HL-60 (cell line): ENCODE results near the gene BCL3.

Source experiments
- DNase-seq, 2 experiments: peaks; one replicate each; pipeline ENCODE4 v3.0.0-alpha.2; 2010 to 2020; ENCODE audit warnings: low read depth in 1 of 2, low spot score in 1 of 2
- H3K27ac ChIP-seq: fragments of 250-450 bp; sonication (Bioruptor Pico); replicated peaks from 2 replicates; pipeline ENCODE4 v1.5.1; 2020; ENCODE audit warnings: mild to moderate bottlenecking, moderate library complexity
- H3K27me3 ChIP-seq: fragments of 250-450 bp; sonication (Bioruptor Pico); 2 replicates; pipeline ENCODE4 v1.5.1; 2021; ENCODE audit warnings: mild to moderate bottlenecking, moderate library complexity; ENCODE audit not compliant: insufficient read depth, poor library complexity, severe bottlenecking
- H3K4me3 ChIP-seq: replicated peaks from 2 replicates; pipeline ENCODE4 v1.5.1; 2011; ENCODE audit warnings: mild to moderate bottlenecking, control low read depth, low read length; ENCODE audit not compliant: insufficient read depth
- CTCF ChIP-seq: IDR thresholded peaks from one replicate; pipeline ENCODE4 v1.5.1; 2011; ENCODE audit warnings: low read length, control low read depth, inconsistent platforms; ENCODE audit not compliant: insufficient read depth
- GABPA ChIP-seq: IDR thresholded peaks from 2 replicates; pipeline ENCODE4 v1.6.1; 2012; ENCODE audit warnings: low read depth
- POLR2AphosphoS5 ChIP-seq: IDR thresholded peaks from 2 replicates; pipeline ENCODE4 v1.6.1; 2012; ENCODE audit warnings: low read depth
- SPI1 ChIP-seq: IDR thresholded peaks from 2 replicates; pipeline ENCODE4 v1.6.1; 2012; ENCODE audit warnings: low read depth, mild to moderate bottlenecking, borderline replicate concordance
- TF ChIP-seq, protein P1 (sequence below): IDR thresholded peaks from 2 replicates; pipeline ENCODE4 v1.6.1; 2012; ENCODE audit warnings: low read depth; ENCODE audit not compliant: insufficient replicate concordance

Gene BCL3

DNA sequence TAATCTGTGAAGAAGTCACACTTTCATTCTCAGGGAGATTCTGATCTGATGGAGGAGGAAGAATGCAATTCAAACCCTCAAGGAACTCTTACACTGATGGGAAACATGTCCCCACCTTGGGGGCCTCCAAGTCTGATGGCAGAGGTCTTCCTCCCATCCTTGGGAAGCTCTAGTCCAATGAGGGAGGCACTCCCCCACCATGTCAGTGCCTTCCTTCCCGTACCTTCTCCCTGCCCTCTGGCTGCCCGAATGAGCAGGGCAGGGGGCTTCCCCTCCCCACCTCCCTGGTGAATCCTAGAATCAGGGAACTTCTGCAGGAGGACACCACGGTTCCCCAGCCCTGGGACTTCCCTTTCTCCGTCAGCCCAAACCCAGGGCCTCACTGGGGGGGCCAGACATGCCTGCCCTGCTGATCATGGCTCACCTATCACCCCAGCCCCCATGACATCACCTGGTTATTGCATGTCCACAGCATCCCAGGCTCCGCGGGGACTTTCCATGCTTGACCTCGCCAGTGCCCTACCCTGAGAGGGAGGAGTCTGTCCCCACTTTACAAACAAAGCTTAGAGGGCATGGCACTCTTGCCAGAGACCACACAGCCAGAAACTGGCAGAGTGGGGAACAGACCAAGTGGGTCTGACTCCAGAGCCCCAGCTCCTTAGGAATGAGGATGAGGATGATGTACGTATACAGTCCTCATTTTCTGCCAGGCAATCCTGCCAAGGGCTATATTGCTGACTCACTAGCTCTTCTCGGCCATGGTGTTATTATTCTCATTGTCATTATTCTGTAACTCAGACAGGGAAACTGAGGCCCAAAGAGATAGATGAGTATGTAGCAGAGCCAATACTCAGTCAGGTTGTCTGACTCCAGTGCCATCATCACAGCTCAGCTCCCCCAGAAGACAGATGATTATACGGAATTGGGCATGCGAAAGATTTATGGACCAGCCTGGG, 9.6 kb upstream of the BCL3 start:
- peak; percentile 68 for TF ChIP-seq SPI1
- no peak for TF ChIP-seq GABPA
- no peak overlapping the region for H3K4me3 ChIP-seq
- DNase-seq = peak; percentile 61 to 65
- H3K27ac ChIP-seq = no peak overlapping the region
- H3K27me3 ChIP-seq = no peaks in the 10 kb centered on the region

- H3K4me3 ChIP-seq = no peak overlapping the region
- H3K27me3 ChIP-seq = no peaks in the 10 kb centered on the region
- H3K27ac ChIP-seq = peak overlapping the region; percentile 81
- no peak for DNase-seq
- TF ChIP-seq POLR2AphosphoS5 = no peak
- TF ChIP-seq, protein P1, sequence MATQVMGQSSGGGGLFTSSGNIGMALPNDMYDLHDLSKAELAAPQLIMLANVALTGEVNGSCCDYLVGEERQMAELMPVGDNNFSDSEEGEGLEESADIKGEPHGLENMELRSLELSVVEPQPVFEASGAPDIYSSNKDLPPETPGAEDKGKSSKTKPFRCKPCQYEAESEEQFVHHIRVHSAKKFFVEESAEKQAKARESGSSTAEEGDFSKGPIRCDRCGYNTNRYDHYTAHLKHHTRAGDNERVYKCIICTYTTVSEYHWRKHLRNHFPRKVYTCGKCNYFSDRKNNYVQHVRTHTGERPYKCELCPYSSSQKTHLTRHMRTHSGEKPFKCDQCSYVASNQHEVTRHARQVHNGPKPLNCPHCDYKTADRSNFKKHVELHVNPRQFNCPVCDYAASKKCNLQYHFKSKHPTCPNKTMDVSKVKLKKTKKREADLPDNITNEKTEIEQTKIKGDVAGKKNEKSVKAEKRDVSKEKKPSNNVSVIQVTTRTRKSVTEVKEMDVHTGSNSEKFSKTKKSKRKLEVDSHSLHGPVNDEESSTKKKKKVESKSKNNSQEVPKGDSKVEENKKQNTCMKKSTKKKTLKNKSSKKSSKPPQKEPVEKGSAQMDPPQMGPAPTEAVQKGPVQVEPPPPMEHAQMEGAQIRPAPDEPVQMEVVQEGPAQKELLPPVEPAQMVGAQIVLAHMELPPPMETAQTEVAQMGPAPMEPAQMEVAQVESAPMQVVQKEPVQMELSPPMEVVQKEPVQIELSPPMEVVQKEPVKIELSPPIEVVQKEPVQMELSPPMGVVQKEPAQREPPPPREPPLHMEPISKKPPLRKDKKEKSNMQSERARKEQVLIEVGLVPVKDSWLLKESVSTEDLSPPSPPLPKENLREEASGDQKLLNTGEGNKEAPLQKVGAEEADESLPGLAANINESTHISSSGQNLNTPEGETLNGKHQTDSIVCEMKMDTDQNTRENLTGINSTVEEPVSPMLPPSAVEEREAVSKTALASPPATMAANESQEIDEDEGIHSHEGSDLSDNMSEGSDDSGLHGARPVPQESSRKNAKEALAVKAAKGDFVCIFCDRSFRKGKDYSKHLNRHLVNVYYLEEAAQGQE = no peak
- TF ChIP-seq SPI1 = no peak
- no peak for TF ChIP-seq CTCF
- TF ChIP-seq GABPA = no peak
Measured at GRCh38 chr19:44740351-44740824, 8.1 kb upstream of the BCL3 start.

GRCh38 chr19:44741258-44741731, 7.2 kb upstream of the BCL3 start:
- peak in 1 of 2 experiments; percentile 37 for DNase-seq
- peak overlapping the region; percentile 81 for H3K27ac ChIP-seq
- no peak overlapping the region for H3K4me3 ChIP-seq
- no peak for TF ChIP-seq SPI1
- TF ChIP-seq GABPA = no peak
- no peak for TF ChIP-seq CTCF
- H3K27me3 ChIP-seq = no peaks in the 10 kb centered on the region

GRCh38 chr19:44741841-44742329, 6.6 kb upstream of the BCL3 start:
- TF ChIP-seq, protein P1 = no peak
- TF ChIP-seq GABPA (no peak), POLR2AphosphoS5 (peak; percentile 74), SPI1 (peak; percentile 55; the same call in 1 of the 2 replicates), CTCF (no peak)
- peak overlapping the region; percentile 81 for H3K27ac ChIP-seq
- H3K27me3 ChIP-seq = no peaks in the 10 kb centered on the region
- DNase-seq = peak; percentile 98 to 99
- no peak overlapping the region for H3K4me3 ChIP-seq
